Hepatocyte (in vitro differentiated cells): Measurements from ENCODE around the gene PRPF8. TPM values are rescaled to one million over a fixed set of nuclear protein-coding genes. Genes with fewer than 3 reads are reported as not detected.

Experiments used
- DNase-seq: peaks from one replicate; pipeline ENCODE4 v3.0.0-alpha.2; 2016; ENCODE audit warnings: low spot score
- H2AFZ ChIP-seq: fragments of 200-600 bp; sonication (generic); 2 replicates; pipeline ENCODE4 v1.6.0; 2016; ENCODE audit warnings: antibody characterized with exemption, mild to moderate bottlenecking
- H3K27ac ChIP-seq: fragments of 200-600 bp; sonication (generic); 2 replicates; pipeline ENCODE4 v1.5.1; 2016; ENCODE audit warnings: mild to moderate bottlenecking
- H3K27me3 ChIP-seq: fragments of 200-600 bp; sonication (generic); 2 replicates; pipeline ENCODE4 v1.6.1; 2016
- H3K36me3 ChIP-seq: fragments of 200-600 bp; sonication (generic); replicated peaks from 2 replicates; pipeline ENCODE4 v1.5.1; 2016; ENCODE audit warnings: low read depth; ENCODE audit not compliant: insufficient read depth
- H3K4me1 ChIP-seq: fragments of 200-600 bp; sonication (generic); 2 replicates; pipeline ENCODE4 v1.5.1; 2016; ENCODE audit warnings: mild to moderate bottlenecking, moderate library complexity; ENCODE audit not compliant: insufficient read depth
- H3K4me2 ChIP-seq: fragments of 200-600 bp; sonication (generic); 2 replicates; pipeline ENCODE4 v1.6.0; 2016
- H3K4me3 ChIP-seq: fragments of 200-600 bp; sonication (generic); 2 replicates; pipeline ENCODE4 v1.5.1; 2016; ENCODE audit warnings: mild to moderate bottlenecking
- H3K79me2 ChIP-seq: fragments of 200-600 bp; sonication (generic); 2 replicates; pipeline ENCODE4 v1.6.0; 2017; ENCODE audit warnings: mild to moderate bottlenecking
- H3K9me2 ChIP-seq: fragments of 200-600 bp; sonication (generic); replicated peaks from 2 replicates; pipeline ENCODE4 v1.6.0; 2017; ENCODE audit warnings: mild to moderate bottlenecking; ENCODE audit not compliant: insufficient read depth
- H3K9me3 ChIP-seq: fragments of 200-600 bp; sonication (generic); 2 replicates; pipeline ENCODE4 v1.5.1; 2016; ENCODE audit warnings: low read depth, mild to moderate bottlenecking
- H4K20me1 ChIP-seq: fragments of 200-600 bp; sonication (generic); 2 replicates; pipeline ENCODE4 v1.6.0; 2016; ENCODE audit warnings: mild to moderate bottlenecking; ENCODE audit not compliant: insufficient read depth, poor library complexity, severe bottlenecking
- CTCF ChIP-seq: fragments of 200-600 bp; sonication (generic); IDR thresholded peaks from 2 replicates; pipeline ENCODE4 v1.5.1; 2016; ENCODE audit warnings: antibody characterized with exemption, mild to moderate bottlenecking; ENCODE audit not compliant: poor library complexity
- EZH2 ChIP-seq: fragments of 200-600 bp; sonication (generic); IDR thresholded peaks from 2 replicates; pipeline ENCODE4 v1.6.1; 2016; ENCODE audit warnings: antibody characterized with exemption, mild to moderate bottlenecking, borderline replicate concordance
- EZH2phosphoT487 ChIP-seq: fragments of 200-600 bp; sonication (generic); IDR thresholded peaks from one replicate; pipeline ENCODE4 v1.6.1; 2018; ENCODE audit warnings: antibody characterized with exemption, mild to moderate bottlenecking, low read depth, moderate library complexity; ENCODE audit not compliant: unreplicated experiment, severe bottlenecking
- WGBS: methylation state at CpG from one replicate; pipeline ENCODE4 v1.1.6; 2016; ENCODE audit warnings: low lambda C conversion rate; ENCODE audit errors: missing lambda C conversion rate; 5-methylcytosine and 5-hydroxymethylcytosine counted together
- polyA plus RNA-seq: library from polyadenylated mRNA; unstranded; fragments of >200 nt; fragmentation: Nextera tagmentation; extraction: Ambion mirVana; gene quantifications from 2 replicates; pipeline ENCODE4 v1.2.1, GENCODE V29; 2016
- total RNA-seq: library from RNA; depleted of rRNA; stranded (reverse); fragments of >200 nt; gene quantifications from 2 replicates; pipeline ENCODE4 v1.2.3, GENCODE V29; 2014

Gene PRPF8
- total and polyA plus RNA-seq, 2 experiments from 2014 or later: 107 to 119 TPM

GRCh38 chr17:1636732-1637285 lies 47.9 kb downstream of the PRPF8 start:
- TF ChIP-seq CTCF (no peak), EZH2phosphoT487 (no peak), EZH2 (no peak)
- Histone ChIP-seq H3K27ac (no peak overlapping the region), H3K4me3 (no peak overlapping the region), H3K27me3 (no peaks in the 10 kb centered on the region), H4K20me1 (no peaks in the 10 kb centered on the region), H3K4me2 (no peak overlapping the region), H3K9me2 (no peaks in the 10 kb centered on the region), H3K4me1 (peaks cover 4% of the 10 kb centered on the region), H3K9me3 (no peaks in the 10 kb centered on the region), H2AFZ (no peak overlapping the region), H3K36me3 (no peaks in the 10 kb centered on the region), H3K79me2 (no peaks in the 10 kb centered on the region)
- no peak for DNase-seq
- 89% methylated on average over 15 of the region's 15 CpGs for WGBS

GRCh38 chr17:1635675-1636465 lies 48.8 kb downstream of the PRPF8 start:
- H3K4me3 ChIP-seq: no peak overlapping the region
- no peaks in the 10 kb centered on the region for H4K20me1 ChIP-seq
- H3K9me3 ChIP-seq: no peaks in the 10 kb centered on the region
- no peaks in the 10 kb centered on the region for H3K9me2 ChIP-seq
- H3K27ac ChIP-seq: no peak overlapping the region
- no peak overlapping the region for H2AFZ ChIP-seq
- no peaks in the 10 kb centered on the region for H3K27me3 ChIP-seq
- no peaks in the 10 kb centered on the region for H3K79me2 ChIP-seq
- WGBS: 84% methylated on average over 10 of the region's 10 CpGs
- no peaks in the 10 kb centered on the region for H3K36me3 ChIP-seq
- TF ChIP-seq EZH2 (no peak), EZH2phosphoT487 (no peak), CTCF (no peak)
- peaks cover 4% of the 10 kb centered on the region for H3K4me1 ChIP-seq
- DNase-seq: no peak
- no peak overlapping the region for H3K4me2 ChIP-seq

GRCh38 chr17:1634841-1635650 lies 49.6 kb downstream of the PRPF8 start:
- H3K9me2 ChIP-seq: no peaks in the 10 kb centered on the region
- H2AFZ ChIP-seq: no peak overlapping the region
- no peak overlapping the region for H3K4me3 ChIP-seq
- H3K27ac ChIP-seq: no peak overlapping the region
- H3K79me2 ChIP-seq: no peaks in the 10 kb centered on the region
- H3K9me3 ChIP-seq: no peaks in the 10 kb centered on the region
- H3K4me2 ChIP-seq: no peak overlapping the region
- H4K20me1 ChIP-seq: no peaks in the 10 kb centered on the region
- peaks cover 4% of the 10 kb centered on the region for H3K4me1 ChIP-seq
- no peaks in the 10 kb centered on the region for H3K36me3 ChIP-seq
- no peak for DNase-seq
- peaks cover 2% of the 10 kb centered on the region for H3K27me3 ChIP-seq
- TF ChIP-seq CTCF: no peak
- no peak for TF ChIP-seq EZH2
- no peak for TF ChIP-seq EZH2phosphoT487
- 97% methylated on average over 35 of the region's 45 CpGs for WGBS
